Panc1 (cell line): Measurements from ENCODE around the gene PRR13. TPM values are rescaled to one million over a fixed set of nuclear protein-coding genes. Genes with fewer than 3 reads are reported as not detected.

ENCODE experiments used
- ATAC-seq: fragments of 200-7000 bp; cut with Tn5 transposase; 2 replicates; pipeline ENCODE4 v1.9.1; 2020; ENCODE audit warnings: mild to moderate bottlenecking, moderate library complexity
- BruUV-seq: library from RNA; stranded (reverse); fragments of 400-500 nt; replicated peaks from 2 replicates; lab custom pipeline; 2021; lab: Mats Ljungman, UMichigan
- CTCF ChIA-PET: fragments of 300-600 bp; sonication (Branson Sonifier 250); formaldehyde crosslinking; loops from one replicate; lab custom pipeline; 2022; ENCODE audit warnings: antibody characterized with exemption; lab: Charles Lee
- POLR2A ChIA-PET: fragments of 300-600 bp; sonication (Branson Sonifier 250); formaldehyde crosslinking; loops from one replicate; lab custom pipeline; 2022; ENCODE audit warnings: antibody characterized with exemption; lab: Charles Lee
- DNase-seq: peaks from one replicate; pipeline ENCODE4 v3.0.0-alpha.2; 2010; ENCODE audit warnings: low read depth, low spot score
- H3K27ac ChIP-seq: 2 replicates; pipeline ENCODE4 v1.5.1; 2011; ENCODE audit warnings: mild to moderate bottlenecking, low read length, inconsistent platforms
- H3K27me3 ChIP-seq: fragments of 200-500 bp; sonication (Bioruptor generic); 2 replicates; pipeline ENCODE4 v1.6.0; 2014; ENCODE audit warnings: low read length, inconsistent platforms; ENCODE audit not compliant: control insufficient read depth, insufficient read depth
- H3K36me3 ChIP-seq: fragments of 200-500 bp; sonication (Bioruptor generic); 2 replicates; pipeline ENCODE4 v1.5.1; 2014; ENCODE audit warnings: inconsistent platforms, mild to moderate bottlenecking, low read length, moderate library complexity; ENCODE audit not compliant: control insufficient read depth, insufficient read depth
- H3K4me1 ChIP-seq: 2 replicates; pipeline ENCODE4 v1.5.1; 2011; ENCODE audit warnings: inconsistent platforms, mild to moderate bottlenecking, low read length, moderate library complexity; ENCODE audit not compliant: control insufficient read depth, insufficient read depth
- H3K4me3 ChIP-seq, 2 experiments: 2 replicates each; pipeline ENCODE4 v1.5.1; 2011 to 2012; ENCODE audit warnings: low read depth in 2 of 2, low read length in 2 of 2, mild to moderate bottlenecking in 2 of 2, inconsistent platforms in 1 of 2, moderate library complexity in 1 of 2
- H3K9me3 ChIP-seq: fragments of 200-500 bp; sonication (Bioruptor generic); 2 replicates; pipeline ENCODE4 v1.5.1; 2014; ENCODE audit warnings: low read depth, mild to moderate bottlenecking, inconsistent platforms, low read length, moderate library complexity; ENCODE audit not compliant: control insufficient read depth, insufficient read depth
- POLR2AphosphoS5 ChIP-seq: IDR thresholded peaks from 2 replicates; pipeline ENCODE4 v1.6.1; 2012; ENCODE audit warnings: mild to moderate bottlenecking, low read depth, low read length, moderate library complexity
- SIN3A ChIP-seq: IDR thresholded peaks from 2 replicates; pipeline ENCODE4 v1.6.1; 2012; ENCODE audit warnings: low read depth, mild to moderate bottlenecking, low read length, moderate library complexity, borderline replicate concordance; ENCODE audit not compliant: insufficient read depth
- TCF7L2 ChIP-seq: IDR thresholded peaks from 2 replicates; pipeline ENCODE4 v1.6.1; 2011; ENCODE audit warnings: mild to moderate bottlenecking, low read depth, low read length, inconsistent platforms
- in situ Hi-C: cut with HindIII; loops from 2 replicates; pipeline ENCODE4 v1.10.0; 2016; ENCODE audit warnings: low sequenced_read_pairs, low pct_unique_long_range_greater_than_20kb
- intact Hi-C: fragments of 100-400 bp; cut with micrococcal nuclease; formaldehyde crosslinking; loops from one replicate; pipeline ENCODE4 v1.10.0; 2022; ENCODE audit not compliant: unreplicated experiment
- total RNA-seq: library from RNA; stranded (reverse); gene quantifications from one replicate; pipeline ENCODE4 v1.2.1, GENCODE V29; 2021; ENCODE audit not compliant: unreplicated experiment
- TF ChIP-seq, protein P1 (sequence below): fragments of 450-650 bp; IDR thresholded peaks from 2 replicates; pipeline ENCODE4 v1.5.1; 2017; ENCODE audit warnings: mild to moderate bottlenecking
- TF ChIP-seq, protein P2 (sequence below), 2 experiments: IDR thresholded peaks; 2 replicates each; pipeline ENCODE4 v1.6.1; 2011 to 2012; ENCODE audit warnings: low read depth in 2 of 2, control low read depth in 1 of 2, low read length in 1 of 2, mild to moderate bottlenecking in 1 of 2, moderate library complexity in 1 of 2; ENCODE audit not compliant: insufficient read depth in 1 of 2

PRR13 gene
- total RNA-seq, 1 experiment from 2014 or later, result 454 TPM

DNA sequence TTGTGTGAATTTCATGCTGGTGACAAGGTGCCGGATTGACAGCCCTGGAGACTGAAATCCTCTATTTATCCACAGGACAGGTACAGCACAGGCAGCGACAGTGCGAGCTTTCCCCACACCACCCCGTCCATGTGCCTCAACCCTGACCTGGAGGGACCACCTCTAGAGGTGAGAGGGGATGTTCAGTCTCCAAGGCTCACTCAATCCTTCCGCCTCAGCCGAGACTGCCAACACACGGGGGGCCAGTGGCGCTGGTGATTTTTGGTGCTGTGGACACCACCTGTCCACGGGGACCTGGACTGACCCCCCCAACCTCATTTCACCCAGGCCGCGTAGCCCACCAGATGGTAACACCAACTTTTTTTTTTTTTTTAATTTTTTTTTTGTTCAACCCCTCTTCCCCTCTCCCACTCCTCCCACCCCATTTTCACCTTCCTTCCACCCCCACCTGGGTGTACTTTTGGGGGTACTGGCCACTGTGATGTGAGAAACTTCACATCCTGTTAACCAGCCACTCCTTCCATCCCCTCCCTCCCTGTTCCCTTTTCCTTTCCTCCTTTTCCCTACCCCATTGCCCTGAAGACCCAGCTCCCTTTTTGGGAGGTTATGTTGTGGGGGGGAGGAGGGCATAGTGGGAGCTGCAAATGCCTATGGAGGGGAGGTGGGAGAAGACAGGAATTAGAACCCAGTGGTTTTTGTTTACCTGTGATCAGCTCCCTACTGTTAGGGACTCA is 23.3 kb downstream of the PRR13 start:
- no TSS peak for BruUV-seq
- intact Hi-C loops (no loop called here), in situ Hi-C loops (no loop called here)
- TF ChIP-seq POLR2AphosphoS5 (0 out of 2 replicates have a peak, but pooled peaks have one; percentile 28), TCF7L2 (no peak)
- DNase-seq (no peak), ATAC-seq (no peak)
- H3K27ac ChIP-seq, result no peak overlapping the region; the same call in 1 of the 2 replicates
- peaks cover 94% of the 10 kb centered on the region for H3K36me3 ChIP-seq
- CTCF ChIA-PET, result interaction anchor here (0.6 kb wide), 1 partner anchor 8 kb away, joined by 4 read pairs; no protein-coding TSS in a partner anchor
- POLR2A ChIA-PET, result interaction anchor here (0.6 kb wide), 1 partner anchor 15 kb away, joined by 3 read pairs; no protein-coding TSS in a partner anchor
- H3K4me1 ChIP-seq, result peaks cover 6% of the 10 kb centered on the region
- no peak overlapping the region for H3K4me3 ChIP-seq
- no peaks in the 10 kb centered on the region for H3K9me3 ChIP-seq
- H3K27me3 ChIP-seq, result no peaks in the 10 kb centered on the region

DNA sequence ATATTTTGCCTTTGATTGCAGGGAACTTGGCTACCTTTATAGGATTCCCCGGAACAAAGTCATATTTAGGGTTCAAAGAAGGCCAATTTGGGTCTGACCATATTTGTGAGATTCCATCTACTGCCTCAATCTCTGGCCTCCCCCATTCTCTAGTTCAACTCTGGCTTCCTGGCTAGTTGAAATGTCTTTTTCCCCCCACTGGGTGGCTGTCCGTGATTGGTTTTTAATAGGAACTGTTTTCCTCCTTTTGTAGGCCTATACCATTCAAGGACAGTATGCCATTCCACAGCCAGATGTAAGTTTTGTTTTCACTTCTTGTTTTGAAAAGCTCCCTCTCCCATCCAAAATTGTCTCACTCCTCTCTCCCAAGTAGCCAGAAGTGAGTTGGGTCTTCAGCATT is 24.1 kb downstream of the PRR13 start:
- DNase-seq (no peak), ATAC-seq (no peak)
- in situ Hi-C loops (no loop called here), intact Hi-C loops (no loop called here)
- Histone ChIP-seq H3K4me3 (no peak overlapping the region), H3K27ac (no peak overlapping the region), H3K36me3 (peaks cover 90% of the 10 kb centered on the region), H3K27me3 (no peaks in the 10 kb centered on the region), H3K4me1 (peaks cover 6% of the 10 kb centered on the region), H3K9me3 (no peaks in the 10 kb centered on the region)
- no TSS peak for BruUV-seq
- ChIA-PET CTCF (no interaction called here), POLR2A (no interaction called here)
- TF ChIP-seq, protein P1, sequence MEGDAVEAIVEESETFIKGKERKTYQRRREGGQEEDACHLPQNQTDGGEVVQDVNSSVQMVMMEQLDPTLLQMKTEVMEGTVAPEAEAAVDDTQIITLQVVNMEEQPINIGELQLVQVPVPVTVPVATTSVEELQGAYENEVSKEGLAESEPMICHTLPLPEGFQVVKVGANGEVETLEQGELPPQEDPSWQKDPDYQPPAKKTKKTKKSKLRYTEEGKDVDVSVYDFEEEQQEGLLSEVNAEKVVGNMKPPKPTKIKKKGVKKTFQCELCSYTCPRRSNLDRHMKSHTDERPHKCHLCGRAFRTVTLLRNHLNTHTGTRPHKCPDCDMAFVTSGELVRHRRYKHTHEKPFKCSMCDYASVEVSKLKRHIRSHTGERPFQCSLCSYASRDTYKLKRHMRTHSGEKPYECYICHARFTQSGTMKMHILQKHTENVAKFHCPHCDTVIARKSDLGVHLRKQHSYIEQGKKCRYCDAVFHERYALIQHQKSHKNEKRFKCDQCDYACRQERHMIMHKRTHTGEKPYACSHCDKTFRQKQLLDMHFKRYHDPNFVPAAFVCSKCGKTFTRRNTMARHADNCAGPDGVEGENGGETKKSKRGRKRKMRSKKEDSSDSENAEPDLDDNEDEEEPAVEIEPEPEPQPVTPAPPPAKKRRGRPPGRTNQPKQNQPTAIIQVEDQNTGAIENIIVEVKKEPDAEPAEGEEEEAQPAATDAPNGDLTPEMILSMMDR, result no peak
- peak; percentile 18; the same call in 1 of the 2 replicates for TF ChIP-seq POLR2AphosphoS5

DNA sequence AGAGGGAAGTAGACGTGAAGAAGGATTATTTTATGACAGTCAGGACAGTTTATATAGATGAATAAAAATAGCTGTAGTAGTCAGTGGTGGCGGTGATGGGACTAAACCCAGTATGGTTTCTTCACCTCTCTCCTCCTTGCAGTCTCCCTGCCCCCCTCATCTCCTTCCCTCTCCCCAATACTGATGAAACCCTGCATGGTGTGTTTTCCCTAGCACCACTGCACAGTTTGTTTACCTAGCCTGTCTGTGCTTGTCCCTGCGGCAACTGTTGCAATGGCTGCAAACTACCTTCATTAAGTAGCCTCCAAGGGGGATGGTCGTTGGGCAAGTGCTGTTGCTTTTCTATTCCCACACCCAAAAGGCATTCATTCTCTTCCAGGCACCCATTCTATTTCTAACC is 25.1 kb downstream of the PRR13 start:
- Histone ChIP-seq H3K27me3 (no peaks in the 10 kb centered on the region), H3K9me3 (no peaks in the 10 kb centered on the region), H3K36me3 (peaks cover 84% of the 10 kb centered on the region), H3K4me3 (no peak overlapping the region), H3K4me1 (peaks cover 6% of the 10 kb centered on the region; the same call in 1 of the 2 replicates), H3K27ac (no peak overlapping the region)
- ChIA-PET CTCF (no interaction called here), POLR2A (no interaction called here)
- intact Hi-C loops (no loop called here), in situ Hi-C loops (no loop called here)
- ATAC-seq, result no peak
- no peak for DNase-seq
- no TSS peak for BruUV-seq
- TF ChIP-seq, protein P2, sequence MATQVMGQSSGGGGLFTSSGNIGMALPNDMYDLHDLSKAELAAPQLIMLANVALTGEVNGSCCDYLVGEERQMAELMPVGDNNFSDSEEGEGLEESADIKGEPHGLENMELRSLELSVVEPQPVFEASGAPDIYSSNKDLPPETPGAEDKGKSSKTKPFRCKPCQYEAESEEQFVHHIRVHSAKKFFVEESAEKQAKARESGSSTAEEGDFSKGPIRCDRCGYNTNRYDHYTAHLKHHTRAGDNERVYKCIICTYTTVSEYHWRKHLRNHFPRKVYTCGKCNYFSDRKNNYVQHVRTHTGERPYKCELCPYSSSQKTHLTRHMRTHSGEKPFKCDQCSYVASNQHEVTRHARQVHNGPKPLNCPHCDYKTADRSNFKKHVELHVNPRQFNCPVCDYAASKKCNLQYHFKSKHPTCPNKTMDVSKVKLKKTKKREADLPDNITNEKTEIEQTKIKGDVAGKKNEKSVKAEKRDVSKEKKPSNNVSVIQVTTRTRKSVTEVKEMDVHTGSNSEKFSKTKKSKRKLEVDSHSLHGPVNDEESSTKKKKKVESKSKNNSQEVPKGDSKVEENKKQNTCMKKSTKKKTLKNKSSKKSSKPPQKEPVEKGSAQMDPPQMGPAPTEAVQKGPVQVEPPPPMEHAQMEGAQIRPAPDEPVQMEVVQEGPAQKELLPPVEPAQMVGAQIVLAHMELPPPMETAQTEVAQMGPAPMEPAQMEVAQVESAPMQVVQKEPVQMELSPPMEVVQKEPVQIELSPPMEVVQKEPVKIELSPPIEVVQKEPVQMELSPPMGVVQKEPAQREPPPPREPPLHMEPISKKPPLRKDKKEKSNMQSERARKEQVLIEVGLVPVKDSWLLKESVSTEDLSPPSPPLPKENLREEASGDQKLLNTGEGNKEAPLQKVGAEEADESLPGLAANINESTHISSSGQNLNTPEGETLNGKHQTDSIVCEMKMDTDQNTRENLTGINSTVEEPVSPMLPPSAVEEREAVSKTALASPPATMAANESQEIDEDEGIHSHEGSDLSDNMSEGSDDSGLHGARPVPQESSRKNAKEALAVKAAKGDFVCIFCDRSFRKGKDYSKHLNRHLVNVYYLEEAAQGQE (IDR thresholded peaks at IDR 0.05; ENCODE audit: insufficient read depth in 1 of 2, low read depth in 2 of 2, low read length in 1 of 2), result no peak
- no peak for TF ChIP-seq SIN3A
- TF ChIP-seq, protein P1, result no peak
- no peak; the same call in 1 of the 2 replicates for TF ChIP-seq POLR2AphosphoS5
- TF ChIP-seq TCF7L2, result no peak
